HepG2 (cell line): ENCODE results near the gene SERPINA9. TPM values are rescaled to one million over a fixed set of nuclear protein-coding genes. Genes with fewer than 3 reads are reported as not detected.

Source experiments
- ATF4 ChIP-seq, 2 experiments: fragments of 450-650 bp in 1 of 2; sonication (generic) in 1 of 2; formaldehyde crosslinking; IDR thresholded peaks; 2 replicates each; pipeline versions ENCODE4 v1.5.0 to v1.8.0; 2020 to 2022; ENCODE audit warnings: mild to moderate bottlenecking in 1 of 2, missing genetic modification reagents in 1 of 2
- BORCS8-MEF2B ChIP-seq: sonication (generic); formaldehyde crosslinking; IDR thresholded peaks from 2 replicates; pipeline ENCODE4 v1.8.0; 2022; ENCODE audit warnings: mild to moderate bottlenecking, missing genetic modification reagents
- FOXK1 ChIP-seq: sonication (generic); formaldehyde crosslinking; IDR thresholded peaks from 2 replicates; pipeline ENCODE4 v1.4.0; 2020; ENCODE audit warnings: low read depth, missing genetic modification reagents, borderline replicate concordance
- GATA4 ChIP-seq: sonication (generic); IDR thresholded peaks from 2 replicates; pipeline ENCODE4 v1.6.1; 2016; ENCODE audit warnings: antibody characterized with exemption, low read depth, borderline replicate concordance
- HOMEZ ChIP-seq: IDR thresholded peaks from 2 replicates; pipeline ENCODE4 v1.6.1; 2016; ENCODE audit warnings: low read depth
- JDP2 ChIP-seq: sonication (generic); formaldehyde crosslinking; IDR thresholded peaks from 2 replicates; pipeline ENCODE4 v1.8.1; 2022; ENCODE audit warnings: missing genetic modification reagents, borderline replicate concordance
- KLF15 ChIP-seq: sonication (generic); formaldehyde crosslinking; IDR thresholded peaks from 2 replicates; pipeline ENCODE4 v1.8.1; 2023; ENCODE audit warnings: borderline replicate concordance, mild to moderate bottlenecking, inconsistent platforms, missing genetic modification reagents, mixed read lengths
- MED8 ChIP-seq: sonication (generic); formaldehyde crosslinking; IDR thresholded peaks from 2 replicates; pipeline ENCODE4 v1.8.1; 2023; ENCODE audit warnings: mild to moderate bottlenecking, missing genetic modification reagents; ENCODE audit not compliant: insufficient replicate concordance
- NFRKB ChIP-seq: fragments of 450-650 bp; IDR thresholded peaks from 2 replicates; pipeline ENCODE4 v1.6.1; 2017
- NR2F2 ChIP-seq: IDR thresholded peaks from 2 replicates; pipeline ENCODE4 v1.6.1; 2012; ENCODE audit warnings: low read depth, inconsistent platforms, borderline replicate concordance
- RBAK ChIP-seq: sonication (generic); formaldehyde crosslinking; IDR thresholded peaks from 2 replicates; pipeline ENCODE4 v1.5.1; 2020; ENCODE audit warnings: mild to moderate bottlenecking, missing genetic modification reagents
- SRSF4 ChIP-seq: fragments of 200-400 bp; formaldehyde crosslinking; IDR thresholded peaks from one replicate; pipeline ENCODE4 v1.6.1; 2018; ENCODE audit warnings: mild to moderate bottlenecking, low read depth, low read length, moderate library complexity; ENCODE audit not compliant: poor library complexity, severe bottlenecking
- ZMYM3 ChIP-seq: sonication (generic); formaldehyde crosslinking; IDR thresholded peaks from 2 replicates; pipeline ENCODE4 v1.5.1; 2020; ENCODE audit warnings: mild to moderate bottlenecking, missing genetic modification reagents
- ZNF292 ChIP-seq: sonication (generic); formaldehyde crosslinking; IDR thresholded peaks from 2 replicates; pipeline ENCODE4 v1.8.1; 2022; ENCODE audit warnings: mild to moderate bottlenecking, low read depth, missing genetic modification reagents, borderline replicate concordance
- ZNF775 ChIP-seq: sonication (generic); formaldehyde crosslinking; IDR thresholded peaks from 2 replicates; pipeline ENCODE4 v1.4.0; 2020; ENCODE audit warnings: missing genetic modification reagents, mild to moderate bottlenecking, moderate library complexity, borderline replicate concordance
- polyA plus RNA-seq, 8 experiments: library from polyadenylated mRNA; depleted of rRNA in 3 of 8; stranded (reverse) in 7 of 8; unstranded in 1 of 8; fragments of >200 nt; fragmentation: Illumina TruSeq in 4 of 8; extraction: Trizol in 4 of 8; gene quantifications; 2 replicates each; pipeline versions ENCODE4 v1.2.1 to v1.2.3, GENCODE V29; 2011 to 2016; ENCODE audit warnings: low read depth in 4 of 8, missing spikeins in 1 of 8, mixed read lengths in 1 of 8; ENCODE audit not compliant: insufficient read depth in 1 of 8
- total RNA-seq, 5 experiments: library from RNA; depleted of rRNA; stranded (reverse); fragments of >200 nt; fragmentation: Illumina TruSeq; extraction: Trizol; gene quantifications; 2 replicates each; pipeline ENCODE4 v1.2.3, GENCODE V29; 2016; ENCODE audit warnings: low read depth in 1 of 5
- TF ChIP-seq, protein P1 (sequence below): sonication (generic); formaldehyde crosslinking; IDR thresholded peaks from 2 replicates; pipeline ENCODE4 v1.5.0; 2020; ENCODE audit warnings: mild to moderate bottlenecking, missing genetic modification reagents
- TF ChIP-seq, protein P2 (sequence below): fragments of 450-650 bp; IDR thresholded peaks from 2 replicates; pipeline ENCODE4 v1.6.1; 2016
- TF ChIP-seq, protein P3 (sequence below): sonication (generic); formaldehyde crosslinking; IDR thresholded peaks from 2 replicates; pipeline ENCODE4 v1.5.0; 2020; ENCODE audit warnings: missing genetic modification reagents
- TF ChIP-seq, protein P4 (sequence below): IDR thresholded peaks from 2 replicates; pipeline ENCODE4 v1.6.1; 2016; ENCODE audit warnings: missing compliant biosample characterization, missing genetic modification reagents, borderline replicate concordance

The SERPINA9 gene
- total and polyA plus RNA-seq, 2 of the 13 experiments (the other 11 are each of a cell fraction or from before 2014, with no cell fraction given), result 0.21 TPM; not detected in 1

DNA sequence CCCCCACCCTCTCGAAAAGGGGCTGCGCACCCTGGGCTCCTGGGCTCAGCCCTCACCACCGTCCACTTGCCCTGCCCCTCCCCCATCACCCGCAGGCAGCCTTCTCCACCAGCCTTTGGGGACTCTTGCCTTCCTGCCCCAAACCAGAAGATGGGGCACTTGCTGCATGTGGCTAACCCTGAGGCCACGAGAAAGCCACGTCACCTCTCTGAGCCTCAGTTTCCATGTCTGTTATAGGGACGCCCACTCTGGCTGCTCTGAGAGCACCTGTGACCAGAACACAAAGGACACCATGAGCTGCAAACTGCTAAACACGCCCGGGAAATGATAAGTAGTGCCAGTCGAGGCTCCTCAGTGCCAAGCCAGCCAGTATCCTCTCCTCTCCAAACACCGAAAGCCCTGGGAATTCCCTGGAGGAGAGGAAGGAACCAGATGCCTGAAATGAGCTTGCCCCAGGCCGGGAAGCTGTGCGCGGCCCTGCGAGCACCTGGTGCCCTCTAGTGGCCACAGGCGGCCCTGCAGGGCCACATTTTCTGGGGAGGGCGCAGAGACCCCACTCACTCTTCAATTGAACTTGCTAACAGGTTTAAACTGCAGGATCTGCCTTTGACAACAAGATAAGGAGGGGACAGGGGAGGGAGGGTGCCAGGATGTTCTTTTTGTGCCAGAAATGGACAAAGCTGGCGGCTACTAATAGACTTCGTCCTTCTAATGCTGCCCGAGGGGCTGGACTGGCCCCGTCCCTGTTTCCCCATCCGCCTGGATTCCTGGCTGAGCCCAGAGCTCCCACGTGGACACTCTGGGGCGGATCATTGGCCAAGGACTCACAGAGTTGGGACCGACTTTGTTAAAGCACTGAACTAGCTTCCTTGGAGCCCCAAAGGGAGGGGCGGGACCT lies 10.2 kb upstream of the SERPINA9 start (continued):
- TF ChIP-seq SRSF4 (no peak), ZNF292 (CRISPR knock-in tag) (peak; percentile 30; the same call in 1 of the 2 replicates), HOMEZ (CRISPR knock-in tag) (peak; percentile 59; the same call in 1 of the 2 replicates), GATA4 (no peak), RBAK (CRISPR knock-in tag) (0 out of 2 replicates have a peak, but pooled peaks have one; percentile 35), FOXK1 (CRISPR knock-in tag) (no peak), ATF4 (CRISPR knock-in tag; IDR thresholded peaks at IDR 0.05) (no peak), MED8 (CRISPR knock-in tag) (no peak), NR2F2 (no peak), KLF15 (CRISPR knock-in tag) (no peak), BORCS8-MEF2B (no peak), NFRKB (no peak), ZMYM3 (CRISPR knock-in tag) (no peak; the same call in 1 of the 2 replicates), JDP2 (CRISPR knock-in tag) (no peak), ZNF775 (CRISPR knock-in tag) (no peak)
- TF ChIP-seq, protein P1, sequence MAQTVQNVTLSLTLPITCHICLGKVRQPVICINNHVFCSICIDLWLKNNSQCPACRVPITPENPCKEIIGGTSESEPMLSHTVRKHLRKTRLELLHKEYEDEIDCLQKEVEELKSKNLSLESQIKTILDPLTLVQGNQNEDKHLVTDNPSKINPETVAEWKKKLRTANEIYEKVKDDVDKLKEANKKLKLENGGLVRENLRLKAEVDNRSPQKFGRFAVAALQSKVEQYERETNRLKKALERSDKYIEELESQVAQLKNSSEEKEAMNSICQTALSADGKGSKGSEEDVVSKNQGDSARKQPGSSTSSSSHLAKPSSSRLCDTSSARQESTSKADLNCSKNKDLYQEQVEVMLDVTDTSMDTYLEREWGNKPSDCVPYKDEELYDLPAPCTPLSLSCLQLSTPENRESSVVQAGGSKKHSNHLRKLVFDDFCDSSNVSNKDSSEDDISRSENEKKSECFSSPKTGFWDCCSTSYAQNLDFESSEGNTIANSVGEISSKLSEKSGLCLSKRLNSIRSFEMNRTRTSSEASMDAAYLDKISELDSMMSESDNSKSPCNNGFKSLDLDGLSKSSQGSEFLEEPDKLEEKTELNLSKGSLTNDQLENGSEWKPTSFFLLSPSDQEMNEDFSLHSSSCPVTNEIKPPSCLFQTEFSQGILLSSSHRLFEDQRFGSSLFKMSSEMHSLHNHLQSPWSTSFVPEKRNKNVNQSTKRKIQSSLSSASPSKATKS (CRISPR knock-in tag), result no peak
- TF ChIP-seq, protein P2, sequence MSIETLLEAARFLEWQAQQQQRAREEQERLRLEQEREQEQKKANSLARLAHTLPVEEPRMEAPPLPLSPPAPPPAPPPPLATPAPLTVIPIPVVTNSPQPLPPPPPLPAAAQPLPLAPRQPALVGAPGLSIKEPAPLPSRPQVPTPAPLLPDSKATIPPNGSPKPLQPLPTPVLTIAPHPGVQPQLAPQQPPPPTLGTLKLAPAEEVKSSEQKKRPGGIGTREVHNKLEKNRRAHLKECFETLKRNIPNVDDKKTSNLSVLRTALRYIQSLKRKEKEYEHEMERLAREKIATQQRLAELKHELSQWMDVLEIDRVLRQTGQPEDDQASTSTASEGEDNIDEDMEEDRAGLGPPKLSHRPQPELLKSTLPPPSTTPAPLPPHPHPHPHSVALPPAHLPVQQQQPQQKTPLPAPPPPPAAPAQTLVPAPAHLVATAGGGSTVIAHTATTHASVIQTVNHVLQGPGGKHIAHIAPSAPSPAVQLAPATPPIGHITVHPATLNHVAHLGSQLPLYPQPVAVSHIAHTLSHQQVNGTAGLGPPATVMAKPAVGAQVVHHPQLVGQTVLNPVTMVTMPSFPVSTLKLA, result no peak
- TF ChIP-seq, protein P3, sequence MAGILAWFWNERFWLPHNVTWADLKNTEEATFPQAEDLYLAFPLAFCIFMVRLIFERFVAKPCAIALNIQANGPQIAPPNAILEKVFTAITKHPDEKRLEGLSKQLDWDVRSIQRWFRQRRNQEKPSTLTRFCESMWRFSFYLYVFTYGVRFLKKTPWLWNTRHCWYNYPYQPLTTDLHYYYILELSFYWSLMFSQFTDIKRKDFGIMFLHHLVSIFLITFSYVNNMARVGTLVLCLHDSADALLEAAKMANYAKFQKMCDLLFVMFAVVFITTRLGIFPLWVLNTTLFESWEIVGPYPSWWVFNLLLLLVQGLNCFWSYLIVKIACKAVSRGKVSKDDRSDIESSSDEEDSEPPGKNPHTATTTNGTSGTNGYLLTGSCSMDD, result no peak
- TF ChIP-seq, protein P4, sequence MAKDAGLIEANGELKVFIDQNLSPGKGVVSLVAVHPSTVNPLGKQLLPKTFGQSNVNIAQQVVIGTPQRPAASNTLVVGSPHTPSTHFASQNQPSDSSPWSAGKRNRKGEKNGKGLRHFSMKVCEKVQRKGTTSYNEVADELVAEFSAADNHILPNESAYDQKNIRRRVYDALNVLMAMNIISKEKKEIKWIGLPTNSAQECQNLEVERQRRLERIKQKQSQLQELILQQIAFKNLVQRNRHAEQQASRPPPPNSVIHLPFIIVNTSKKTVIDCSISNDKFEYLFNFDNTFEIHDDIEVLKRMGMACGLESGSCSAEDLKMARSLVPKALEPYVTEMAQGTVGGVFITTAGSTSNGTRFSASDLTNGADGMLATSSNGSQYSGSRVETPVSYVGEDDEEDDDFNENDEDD (CRISPR knock-in tag), result no peak
